Adipose tissue (tissue), 3 donors: ENCODE results near the gene PLPP2. TPM values are rescaled to one million over a fixed set of nuclear protein-coding genes. Genes with fewer than 3 reads are reported as not detected.

Source experiments
- H3K27ac ChIP-seq: one replicate; pipeline ENCODE4 v1.5.1; 2013; ENCODE audit warnings: low read depth, low read length
- WGBS, 3 donors: extraction: QIAGEN DNeasy Blood & Tissue Kit; methylation state at CpG; one replicate each; pipeline ENCODE4 v1.1.7; 2013; 5-methylcytosine and 5-hydroxymethylcytosine counted together
- polyA plus RNA-seq, 3 donors: library from polyadenylated mRNA; stranded (reverse); fragments of 200-250 nt; gene quantifications; one replicate each; pipeline ENCODE4 v1.2.3, GENCODE V29; 2013
- donor health status: healthy with polysubstance abuse.
- donor health status: Bipolar disorder and iron deficiency.
- donor health status: healthy.

The PLPP2 gene
- polyA plus RNA-seq, 3 donors: 3.3 to 19.2 (median 7.8) TPM

- WGBS, 3 donors: 68 to 95% (median 82%) methylated on average over 5 of the region's 5 CpGs
- H3K27ac ChIP-seq: no peak overlapping the region
Measured at GRCh38 chr19:318509-318774, 27.2 kb upstream of the PLPP2 start.

GRCh38 chr19:317710-318508 is 26.7 kb upstream of the PLPP2 start:
- 89 to 94% (median 94%) methylated on average over 10 of the region's 10 CpGs for WGBS, 3 donors

GRCh38 chr19:315811-316210 is 24.6 kb upstream of the PLPP2 start:
- no peak overlapping the region for H3K27ac ChIP-seq
- WGBS, 3 donors: 84 to 86% (median 84%) methylated on average over 8 of the region's 8 CpGs

More at GRCh38 chr19:317710-318508, 26.7 kb upstream of the PLPP2 start:
- no peak overlapping the region for H3K27ac ChIP-seq

- 85 to 90% (median 89%) methylated on average over 22 of the region's 22 CpGs for WGBS, 3 donors
- H3K27ac ChIP-seq: no peak overlapping the region
Measured at GRCh38 chr19:313988-314815, 23.0 kb upstream of the PLPP2 start.

GRCh38 chr19:313169-313987 is 22.2 kb upstream of the PLPP2 start:
- H3K27ac ChIP-seq: no peak overlapping the region
- WGBS, 3 donors: 76 to 85% (median 78%) methylated on average over 21 to 23 of the region's 23 CpGs

- H3K27ac ChIP-seq: no peak overlapping the region
- 69 to 87% (median 83%) methylated on average over 30 to 32 of the region's 33 CpGs for WGBS, 3 donors
Measured at GRCh38 chr19:311813-312261, 20.6 kb upstream of the PLPP2 start.

- 71 to 88% (median 75%) methylated on average over 24 of the region's 24 CpGs for WGBS, 3 donors
- no peak overlapping the region for H3K27ac ChIP-seq
Measured at GRCh38 chr19:310781-311496, 19.7 kb upstream of the PLPP2 start.

GRCh38 chr19:310141-310651 is 19.0 kb upstream of the PLPP2 start:
- H3K27ac ChIP-seq: no peak overlapping the region
- WGBS, 3 donors: 51 to 74% (median 68%) methylated on average over 30 of the region's 30 CpGs

GRCh38 chr19:309206-309565 is 18.0 kb upstream of the PLPP2 start:
- WGBS, 3 donors: 74 to 86% (median 75%) methylated on average over 14 of the region's 14 CpGs
- no peak overlapping the region for H3K27ac ChIP-seq

GRCh38 chr19:308471-309205 is 17.4 kb upstream of the PLPP2 start:
- H3K27ac ChIP-seq: no peak overlapping the region
- WGBS, 3 donors: 83 to 96% (median 86%) methylated on average over 43 to 48 of the region's 48 CpGs

- H3K27ac ChIP-seq: no peak overlapping the region
- WGBS, 3 donors: 75 to 84% (median 79%) methylated on average over 21 of the region's 21 CpGs
Measured at GRCh38 chr19:307793-308420, 16.7 kb upstream of the PLPP2 start.

GRCh38 chr19:307111-307531 is 15.9 kb upstream of the PLPP2 start:
- 92 to 95% (median 94%) methylated on average over 23 to 26 of the region's 26 CpGs for WGBS, 3 donors
- no peak overlapping the region for H3K27ac ChIP-seq

- no peak overlapping the region for H3K27ac ChIP-seq
- 94 to 96% (median 94%) methylated on average over 33 to 50 of the region's 50 CpGs for WGBS, 3 donors
Measured at GRCh38 chr19:306151-306900, 15.1 kb upstream of the PLPP2 start.

- 94 to 95% (median 94%) methylated on average over 41 to 43 of the region's 43 CpGs for WGBS, 3 donors
- H3K27ac ChIP-seq: no peak overlapping the region
Measured at GRCh38 chr19:305240-306150, 14.3 kb upstream of the PLPP2 start.

- no peak overlapping the region for H3K27ac ChIP-seq
- 80 to 85% (median 80%) methylated on average over 22 of the region's 22 CpGs for WGBS, 3 donors
Measured at GRCh38 chr19:296476-297225, 5.4 kb upstream of the PLPP2 start.
